RWPE2 (cell line): ENCODE measurements around the gene NR2C1.

Experiments
- ATAC-seq: fragments of 200-7000 bp; cut with Tn5 transposase; 3 replicates; pipeline ENCODE4 v1.9.1; 2021; ENCODE audit warnings: low read depth
- DNase-seq: peaks from one replicate; pipeline ENCODE4 v3.0.0-alpha.2; 2020; ENCODE audit warnings: low spot score
- H3K27ac ChIP-seq: fragments of 450-650 bp; 2 replicates; pipeline ENCODE4 v1.5.1; 2017; ENCODE audit warnings: mild to moderate bottlenecking; ENCODE audit not compliant: poor library complexity, severe bottlenecking
- H3K27me3 ChIP-seq: fragments of 250-450 bp; sonication (Bioruptor Pico); 2 replicates; pipeline ENCODE4 v1.5.1; 2021; ENCODE audit warnings: mild to moderate bottlenecking, moderate library complexity; ENCODE audit not compliant: insufficient read depth, poor library complexity, severe bottlenecking
- H3K36me3 ChIP-seq: fragments of 250-450 bp; sonication (Bioruptor Pico); 2 replicates; pipeline ENCODE4 v1.5.1; 2020; ENCODE audit warnings: low read depth, mild to moderate bottlenecking, moderate library complexity
- H3K4me1 ChIP-seq: fragments of 250-450 bp; sonication (Bioruptor Pico); 2 replicates; pipeline ENCODE4 v1.5.1; 2021; ENCODE audit warnings: mild to moderate bottlenecking, moderate library complexity; ENCODE audit not compliant: insufficient read depth, poor library complexity, severe bottlenecking
- H3K4me3 ChIP-seq: fragments of 250-450 bp; sonication (Bioruptor Pico); 2 replicates; pipeline ENCODE4 v1.5.1; 2021; ENCODE audit warnings: mild to moderate bottlenecking, moderate library complexity; ENCODE audit not compliant: severe bottlenecking
- H3K9me3 ChIP-seq: fragments of 250-450 bp; sonication (Bioruptor Pico); 2 replicates; pipeline ENCODE4 v1.5.1; 2021; ENCODE audit warnings: mild to moderate bottlenecking, moderate library complexity; ENCODE audit not compliant: severe bottlenecking
- TF ChIP-seq, protein P1 (sequence below): fragments of 450-650 bp; IDR thresholded peaks from one replicate; pipeline ENCODE4 v1.5.1; 2017; ENCODE audit warnings: mild to moderate bottlenecking, moderate library complexity; ENCODE audit not compliant: poor library complexity, severe bottlenecking

NR2C1 gene

DNA sequence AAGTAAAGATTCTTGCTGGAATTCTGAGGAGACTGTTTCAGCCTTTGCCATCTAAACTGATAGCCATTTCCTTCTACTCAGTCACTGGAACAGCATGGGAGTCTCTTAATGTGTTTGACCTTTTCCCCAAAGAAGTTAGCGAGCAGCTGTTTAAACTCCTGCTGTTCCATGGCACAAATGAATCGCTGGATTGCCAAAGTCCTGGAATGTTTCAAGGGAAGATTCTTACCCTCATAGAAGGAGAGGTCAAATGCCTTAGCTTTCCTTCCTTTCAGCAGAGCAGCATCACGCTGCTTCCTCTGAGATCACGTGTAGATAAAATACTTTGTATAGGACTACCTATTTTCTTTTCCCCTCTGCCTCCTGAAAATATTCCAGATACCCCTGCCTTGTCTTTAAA is 10.5 kb upstream of the NR2C1 start:
- Histone ChIP-seq H3K27me3 (no peaks in the 10 kb centered on the region), H3K27ac (no peak overlapping the region), H3K4me1 (no peaks in the 10 kb centered on the region), H3K4me3 (no peak overlapping the region), H3K36me3 (peaks cover 81% of the 10 kb centered on the region), H3K9me3 (no peaks in the 10 kb centered on the region)
- DNase-seq (no peak), ATAC-seq (no peak)
- TF ChIP-seq, protein P1, sequence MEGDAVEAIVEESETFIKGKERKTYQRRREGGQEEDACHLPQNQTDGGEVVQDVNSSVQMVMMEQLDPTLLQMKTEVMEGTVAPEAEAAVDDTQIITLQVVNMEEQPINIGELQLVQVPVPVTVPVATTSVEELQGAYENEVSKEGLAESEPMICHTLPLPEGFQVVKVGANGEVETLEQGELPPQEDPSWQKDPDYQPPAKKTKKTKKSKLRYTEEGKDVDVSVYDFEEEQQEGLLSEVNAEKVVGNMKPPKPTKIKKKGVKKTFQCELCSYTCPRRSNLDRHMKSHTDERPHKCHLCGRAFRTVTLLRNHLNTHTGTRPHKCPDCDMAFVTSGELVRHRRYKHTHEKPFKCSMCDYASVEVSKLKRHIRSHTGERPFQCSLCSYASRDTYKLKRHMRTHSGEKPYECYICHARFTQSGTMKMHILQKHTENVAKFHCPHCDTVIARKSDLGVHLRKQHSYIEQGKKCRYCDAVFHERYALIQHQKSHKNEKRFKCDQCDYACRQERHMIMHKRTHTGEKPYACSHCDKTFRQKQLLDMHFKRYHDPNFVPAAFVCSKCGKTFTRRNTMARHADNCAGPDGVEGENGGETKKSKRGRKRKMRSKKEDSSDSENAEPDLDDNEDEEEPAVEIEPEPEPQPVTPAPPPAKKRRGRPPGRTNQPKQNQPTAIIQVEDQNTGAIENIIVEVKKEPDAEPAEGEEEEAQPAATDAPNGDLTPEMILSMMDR, result no peak

DNA sequence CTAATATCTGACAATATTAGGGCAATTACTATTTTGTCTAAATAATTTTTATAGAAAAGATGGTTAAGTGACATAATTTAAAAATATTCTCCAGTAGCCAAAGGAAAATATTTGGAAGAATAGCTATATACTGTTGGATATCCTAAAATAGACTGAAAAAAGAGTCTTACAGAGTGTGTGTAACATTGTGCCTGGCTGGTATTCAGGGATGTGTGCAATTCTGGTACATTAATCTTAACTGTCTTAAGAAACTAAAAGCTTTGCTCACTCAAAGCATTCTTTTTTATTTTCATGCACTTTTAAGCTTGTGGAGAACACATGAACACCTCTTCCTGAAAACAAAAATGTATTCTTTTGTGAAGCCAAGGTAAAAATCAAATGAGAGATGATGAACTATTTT is 10.1 kb upstream of the NR2C1 start:
- Histone ChIP-seq H3K4me3 (no peak overlapping the region), H3K4me1 (no peaks in the 10 kb centered on the region), H3K27ac (no peak overlapping the region), H3K9me3 (no peaks in the 10 kb centered on the region), H3K27me3 (no peaks in the 10 kb centered on the region), H3K36me3 (peaks cover 79% of the 10 kb centered on the region)
- ATAC-seq (no peak), DNase-seq (no peak)
- TF ChIP-seq, protein P1, result no peak

DNA sequence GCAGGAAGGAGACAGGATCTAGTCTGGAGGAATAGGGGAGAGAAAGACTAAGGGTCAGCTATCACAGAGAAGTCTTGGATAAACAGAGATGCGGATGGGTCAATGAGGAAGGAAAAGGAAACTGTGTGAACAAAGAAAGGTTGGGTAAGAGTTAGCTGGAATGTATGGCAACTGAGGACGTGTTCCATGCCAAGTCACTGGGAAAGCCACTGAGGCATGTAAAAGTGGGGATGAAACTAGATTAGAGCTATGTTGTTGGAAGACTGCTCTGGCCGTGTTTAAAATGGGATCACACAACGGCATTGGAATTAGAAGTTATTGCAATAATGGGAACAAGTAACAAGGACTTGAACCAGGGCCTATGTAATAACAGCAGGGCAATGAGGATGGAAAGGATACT is 3.9 kb upstream of the NR2C1 start:
- H3K36me3 ChIP-seq, result peaks cover 32% of the 10 kb centered on the region
- no peak overlapping the region for H3K4me3 ChIP-seq
- H3K9me3 ChIP-seq, result no peaks in the 10 kb centered on the region
- DNase-seq (no peak), ATAC-seq (no peak)
- H3K27me3 ChIP-seq, result no peaks in the 10 kb centered on the region
- TF ChIP-seq, protein P1, result no peak
- H3K4me1 ChIP-seq, result no peaks in the 10 kb centered on the region
- no peak overlapping the region for H3K27ac ChIP-seq

DNA sequence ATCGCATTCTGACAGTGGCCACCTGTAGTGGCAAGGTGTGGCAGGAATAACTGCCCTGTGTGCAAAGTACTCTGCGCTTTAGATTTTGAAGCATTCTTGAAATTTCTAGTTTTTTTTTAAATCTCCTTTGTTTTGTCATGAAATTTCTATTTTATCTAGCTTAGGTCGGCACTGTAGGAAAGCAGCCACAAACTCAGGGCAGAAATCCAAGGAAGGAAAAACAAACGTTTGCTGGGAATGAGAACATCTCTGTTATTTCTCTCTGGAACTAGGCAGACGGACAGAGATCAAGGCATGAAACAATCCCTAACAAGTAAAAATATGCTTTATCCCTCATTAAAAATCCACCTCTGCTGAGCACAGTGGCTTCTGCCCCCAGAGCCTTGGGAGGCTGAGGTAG is 1.3 kb upstream of the NR2C1 start:
- no peak overlapping the region for H3K4me3 ChIP-seq
- no peak for ATAC-seq
- no peaks in the 10 kb centered on the region for H3K4me1 ChIP-seq
- no peaks in the 10 kb centered on the region for H3K27me3 ChIP-seq
- TF ChIP-seq, protein P1, result no peak
- peaks cover 13% of the 10 kb centered on the region; the same call in 1 of the 2 replicates for H3K36me3 ChIP-seq
- no peak overlapping the region for H3K27ac ChIP-seq
- H3K9me3 ChIP-seq, result no peaks in the 10 kb centered on the region
- no peak for DNase-seq

DNA sequence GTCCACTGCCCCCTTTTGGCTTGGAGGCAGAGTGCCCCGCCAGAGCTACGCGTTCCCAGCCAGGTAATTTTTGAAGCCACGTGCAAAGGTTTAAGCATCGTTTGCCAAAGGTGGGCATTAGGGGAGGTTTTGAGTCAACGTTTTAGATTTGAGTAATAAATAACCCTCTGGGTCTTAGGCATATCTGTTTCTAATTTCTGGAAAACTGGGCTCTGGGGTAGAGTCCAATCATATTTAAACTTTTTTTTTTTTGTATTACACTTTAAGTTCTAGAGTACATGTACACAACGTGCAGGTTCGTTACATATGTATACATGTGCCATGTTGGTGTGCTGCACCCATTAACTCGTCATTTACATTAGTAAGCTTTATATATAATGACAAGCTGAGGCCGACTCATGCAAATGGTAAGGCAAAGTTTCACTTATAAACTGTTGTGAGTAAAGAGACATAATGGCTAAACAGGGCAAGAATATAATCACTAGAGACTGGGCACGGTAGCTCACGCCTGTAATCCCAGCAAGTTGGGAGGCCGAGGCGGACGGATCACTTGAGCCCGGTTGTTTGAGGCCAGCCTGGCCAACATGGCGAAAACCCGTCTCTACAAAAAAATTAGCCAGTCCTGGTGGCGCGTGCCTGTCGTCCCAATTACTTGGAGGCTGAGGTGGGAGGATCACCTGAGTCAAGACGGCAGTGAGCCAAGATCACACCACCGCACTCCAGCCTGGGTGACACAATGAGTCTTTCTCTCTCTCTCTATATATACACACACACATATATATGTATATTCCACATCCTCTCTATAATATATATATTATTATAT is 491 bp upstream of the NR2C1 start:
- TF ChIP-seq, protein P1, result peak; percentile 95
- Histone ChIP-seq H3K4me3 (peak overlapping the region; percentile 74), H3K4me1 (no peaks in the 10 kb centered on the region), H3K27ac (peak overlapping the region; percentile 65), H3K36me3 (peaks cover 11% of the 10 kb centered on the region), H3K27me3 (no peaks in the 10 kb centered on the region), H3K9me3 (no peaks in the 10 kb centered on the region)
- no peak for ATAC-seq
- DNase-seq, result no peak
